Spinal cord (tissue), 10 donors: Measurements from ENCODE around the gene SLC66A3. TPM values are rescaled to one million over a fixed set of nuclear protein-coding genes. Genes with fewer than 3 reads are reported as not detected.
"Not testable (repeated sequence)": the region's sequence is repeated elsewhere in the genome, so short reads cannot be mapped to it uniquely, and the experiment has no call there.

Source experiments
- DNase-seq, 6 donors: peaks; one replicate each; pipeline versions ENCODE4 v3.0.0 to v3.0.0-alpha.2; 2013 to 2015; ENCODE audit warnings: low spot score in 6 of 6, low read depth in 4 of 6
- H3K27ac ChIP-seq: one replicate; pipeline ENCODE4 v1.5.1; 2013; ENCODE audit warnings: low read depth, low read length, control low read depth
- H3K27me3 ChIP-seq: one replicate; pipeline ENCODE4 v1.6.1; 2013; ENCODE audit warnings: low read length; ENCODE audit not compliant: control insufficient read depth, insufficient read depth
- H3K36me3 ChIP-seq: one replicate; pipeline ENCODE4 v1.6.1; 2013; ENCODE audit warnings: low read length; ENCODE audit not compliant: control insufficient read depth, insufficient read depth
- H3K4me1 ChIP-seq: one replicate; pipeline ENCODE4 v1.6.1; 2013; ENCODE audit warnings: low read length; ENCODE audit not compliant: control insufficient read depth, insufficient read depth
- H3K4me3 ChIP-seq: one replicate; pipeline ENCODE4 v1.5.1; 2013; ENCODE audit warnings: low read depth, low read length, control low read depth
- H3K9me3 ChIP-seq: one replicate; pipeline ENCODE4 v1.6.1; 2013; ENCODE audit warnings: low read length; ENCODE audit not compliant: control insufficient read depth, insufficient read depth
- WGBS: methylation state at CpG from one replicate; pipeline ENCODE4 v1.1.5; 2013; ENCODE audit warnings: missing lambda C conversion rate; ENCODE audit not compliant: insufficient coverage; 5-methylcytosine and 5-hydroxymethylcytosine counted together
- polyA plus RNA-seq, 2 donors: library from polyadenylated mRNA; unstranded; fragments of 120-200 nt; gene quantifications; one replicate each; pipeline ENCODE4 v1.2.1, GENCODE V29; 2013; ENCODE audit not compliant: insufficient read length in 2 of 2
- total RNA-seq, 2 donors: library from RNA; depleted of rRNA in 1 of 2; stranded (reverse); fragments of 120-200 nt in 1 of 2; fragments of >200 nt in 1 of 2; gene quantifications; one replicate each; pipeline versions ENCODE4 v1.2.3 to v1.2.4, GENCODE V29; 2013 to 2014
- donor health status: healthy.

The SLC66A3 gene
- total and polyA plus RNA-seq, 4 donors = 6.7 to 18.0 (median 14.9) TPM

DNA sequence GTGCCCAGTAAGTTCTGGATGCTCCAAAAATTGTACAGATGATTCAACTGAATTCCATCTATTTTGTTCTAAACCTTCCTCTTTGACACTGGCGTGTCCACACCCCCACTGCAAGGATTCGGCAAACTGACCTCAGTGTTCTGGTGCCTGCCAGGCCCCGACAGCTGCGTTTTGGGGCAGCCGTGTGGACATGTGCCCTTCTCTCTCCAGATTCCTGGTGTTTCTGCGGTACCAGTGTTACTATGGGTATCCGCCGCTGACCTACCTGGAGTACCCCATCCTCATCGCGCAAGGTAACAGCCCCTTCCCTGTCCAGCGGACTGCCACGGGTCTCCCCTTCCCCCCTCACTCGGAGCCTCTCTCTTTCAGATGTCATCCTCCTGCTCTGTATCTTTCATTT is 5.0 kb downstream of the SLC66A3 start:
- peaks cover 12% of the 10 kb centered on the region for H3K4me1 ChIP-seq
- DNase-seq = no peak
- no peaks in the 10 kb centered on the region for H3K9me3 ChIP-seq
- peaks cover 13% of the 10 kb centered on the region for H3K36me3 ChIP-seq
- no peak overlapping the region for H3K27ac ChIP-seq
- 92% methylated on average over 13 of the region's 13 CpGs for WGBS
- no peak overlapping the region for H3K4me3 ChIP-seq
- no peaks in the 10 kb centered on the region for H3K27me3 ChIP-seq

DNA sequence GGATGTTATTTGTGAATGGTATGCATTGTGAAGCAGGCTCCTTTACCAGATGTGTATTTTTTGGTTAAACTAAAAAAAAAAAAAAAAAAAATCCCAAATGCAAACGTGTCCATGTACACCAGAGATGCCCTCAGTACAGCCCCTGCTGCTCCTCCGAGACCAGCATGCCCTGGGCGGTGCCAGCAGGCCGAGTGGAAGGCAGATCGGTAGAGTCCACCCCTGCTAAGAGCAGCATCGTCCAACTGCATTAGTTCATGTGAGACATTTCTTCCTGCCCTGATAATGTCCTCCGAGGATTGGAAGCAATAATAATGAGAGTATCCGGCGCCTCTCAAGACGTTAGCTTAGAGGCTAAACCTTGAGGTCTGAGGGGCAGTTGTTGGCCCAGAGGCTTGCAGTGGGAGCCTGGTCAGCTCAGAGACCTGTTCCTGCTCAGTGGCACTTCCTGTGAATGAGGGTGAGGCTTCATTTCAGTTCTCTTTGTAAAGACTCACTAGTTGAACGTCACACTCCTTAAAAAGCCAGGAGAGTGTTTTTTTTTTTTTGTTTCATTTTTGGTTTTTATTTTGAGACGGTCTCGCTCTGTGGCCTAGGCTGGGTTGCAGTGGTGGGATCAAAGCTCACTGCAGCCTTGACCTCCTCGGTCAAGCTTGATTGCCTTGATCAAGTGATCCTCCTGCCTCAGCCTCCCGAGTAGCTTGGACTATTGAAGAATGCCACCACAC is 5.6 kb downstream of the SLC66A3 start:
- WGBS = 92% methylated on average over 12 of the region's 15 CpGs
- H3K4me1 ChIP-seq = peaks cover 8% of the 10 kb centered on the region
- peaks cover 13% of the 10 kb centered on the region for H3K36me3 ChIP-seq
- no peak overlapping the region for H3K4me3 ChIP-seq
- no peak overlapping the region for H3K27ac ChIP-seq
- no peaks in the 10 kb centered on the region for H3K27me3 ChIP-seq
- no peak for DNase-seq
- no peaks in the 10 kb centered on the region for H3K9me3 ChIP-seq

DNA sequence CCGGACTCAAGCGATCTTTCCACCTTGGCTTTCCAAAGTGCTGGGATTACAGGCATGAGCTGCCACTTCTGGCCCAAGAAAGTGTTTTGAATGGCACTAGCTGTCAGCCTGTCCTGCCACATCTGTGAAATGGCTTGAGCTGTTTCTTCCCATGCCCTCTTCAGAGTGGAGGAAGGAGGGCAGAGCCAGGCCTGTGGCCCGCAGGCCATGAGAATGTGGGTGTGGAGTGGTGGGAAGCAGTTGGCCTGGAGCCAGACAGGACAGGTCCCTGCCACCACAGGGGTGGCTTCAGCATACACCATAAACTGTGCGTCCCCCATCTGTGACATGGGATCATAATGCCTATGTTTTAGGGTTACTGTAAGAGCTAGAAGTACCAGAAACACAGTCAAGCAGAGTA is 6.5 kb downstream of the SLC66A3 start:
- Histone ChIP-seq H3K36me3 (peaks cover 13% of the 10 kb centered on the region), H3K4me3 (no peak overlapping the region), H3K27ac (no peak overlapping the region), H3K27me3 (no peaks in the 10 kb centered on the region), H3K9me3 (no peaks in the 10 kb centered on the region), H3K4me1 (no peaks in the 10 kb centered on the region)
- no peak for DNase-seq
- WGBS = 98% methylated on average over 4 of the region's 4 CpGs

DNA sequence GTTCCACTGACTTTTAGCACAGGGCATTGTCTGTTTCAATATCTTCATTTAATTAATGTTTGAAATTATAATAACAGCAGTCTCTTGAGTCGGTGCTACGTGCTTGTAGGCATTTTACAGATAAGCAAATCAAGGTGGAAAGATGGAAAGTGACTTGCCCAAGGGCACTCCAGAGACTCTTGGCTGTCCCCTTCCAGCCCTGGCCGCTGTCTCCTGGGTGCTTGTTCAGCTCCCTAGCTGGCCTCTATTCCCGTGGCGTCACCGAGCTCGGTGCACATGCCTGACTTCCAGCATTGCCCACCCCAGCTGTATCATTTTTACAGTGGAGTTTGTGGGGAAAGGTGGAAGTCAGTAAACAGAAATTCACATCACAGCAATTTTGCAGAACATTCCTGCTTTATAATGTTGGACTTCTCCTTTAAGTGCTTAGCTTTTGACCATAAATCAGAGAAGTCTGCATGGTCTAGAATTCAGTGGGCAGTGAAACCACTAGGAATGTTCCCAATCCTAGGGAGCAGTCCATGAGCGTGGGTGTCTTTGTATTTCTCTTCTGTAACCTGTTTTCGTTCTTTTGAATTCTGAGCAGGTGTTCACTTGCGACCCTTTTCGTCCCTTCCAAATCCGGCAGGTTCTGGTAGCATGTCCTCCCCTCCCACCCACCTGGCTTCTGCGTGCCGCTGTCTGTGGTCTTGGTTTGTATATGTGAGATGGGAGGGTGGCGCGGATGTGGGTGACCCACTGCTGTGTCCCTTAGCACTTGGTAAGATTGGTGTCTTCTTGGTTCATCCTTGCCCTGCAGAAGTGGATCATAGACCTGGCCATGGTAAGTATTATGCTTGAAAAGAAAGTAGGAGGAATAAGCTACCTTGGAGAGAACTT is 8.4 kb downstream of the SLC66A3 start:
- Histone ChIP-seq H3K4me1 (no peaks in the 10 kb centered on the region), H3K9me3 (no peaks in the 10 kb centered on the region), H3K27ac (no peak overlapping the region), H3K36me3 (peaks cover 13% of the 10 kb centered on the region), H3K27me3 (no peaks in the 10 kb centered on the region), H3K4me3 (no peak overlapping the region)
- 96% methylated on average over 6 of the region's 16 CpGs for WGBS
- DNase-seq = no peak

DNA sequence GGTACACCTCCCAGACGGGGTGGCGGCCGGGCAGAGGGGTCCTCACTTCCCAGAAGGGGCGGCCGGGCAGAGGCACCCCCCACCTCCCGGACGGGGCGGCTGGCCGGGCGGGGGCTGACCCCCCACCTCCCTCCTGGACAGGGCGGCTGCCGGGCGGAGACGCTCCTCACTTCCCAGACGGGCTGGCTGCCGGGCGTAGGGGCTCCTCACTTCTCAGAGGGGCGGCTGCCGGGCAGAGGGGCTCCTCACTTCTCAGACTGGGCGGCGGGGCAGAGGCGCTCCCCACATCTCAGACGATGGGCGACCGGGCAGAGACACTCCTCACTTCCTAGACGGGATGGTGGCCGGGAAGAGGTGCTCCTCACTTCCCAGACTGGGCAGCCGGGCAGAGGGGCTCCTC is 9.8 kb downstream of the SLC66A3 start:
- not testable (repeated sequence) for H3K4me3 ChIP-seq, H3K9me3 ChIP-seq, H3K27ac ChIP-seq, H3K36me3 ChIP-seq, DNase-seq, H3K27me3 ChIP-seq, H3K4me1 ChIP-seq
- WGBS = 92% methylated on average over 20 of the region's 28 CpGs

DNA sequence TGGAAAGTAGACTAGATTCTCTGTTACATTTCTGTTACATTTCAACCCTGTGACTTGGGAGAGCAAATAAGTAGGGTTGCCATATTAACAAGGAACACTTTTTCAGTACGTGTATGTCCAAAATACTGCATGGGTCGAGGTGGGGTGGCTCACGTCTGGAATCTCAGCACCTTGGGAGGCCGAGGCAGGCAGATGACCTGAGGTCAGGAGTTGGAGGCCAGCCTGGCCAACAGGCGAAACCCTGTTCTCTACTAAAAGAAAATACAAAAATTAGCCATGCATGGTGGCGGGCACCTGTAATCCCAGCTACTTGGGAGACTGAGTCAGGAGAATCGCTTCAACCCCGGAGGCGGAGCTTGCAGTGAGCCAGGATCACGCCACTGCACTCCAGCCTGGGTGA is 11.2 kb downstream of the SLC66A3 start:
- no peak for DNase-seq
- Histone ChIP-seq H3K9me3 (no peaks in the 10 kb centered on the region), H3K27me3 (no peaks in the 10 kb centered on the region), H3K36me3 (no peaks in the 10 kb centered on the region), H3K27ac (no peak overlapping the region), H3K4me1 (no peaks in the 10 kb centered on the region), H3K4me3 (no peak overlapping the region)
- 95% methylated on average over 9 of the region's 10 CpGs for WGBS

DNA sequence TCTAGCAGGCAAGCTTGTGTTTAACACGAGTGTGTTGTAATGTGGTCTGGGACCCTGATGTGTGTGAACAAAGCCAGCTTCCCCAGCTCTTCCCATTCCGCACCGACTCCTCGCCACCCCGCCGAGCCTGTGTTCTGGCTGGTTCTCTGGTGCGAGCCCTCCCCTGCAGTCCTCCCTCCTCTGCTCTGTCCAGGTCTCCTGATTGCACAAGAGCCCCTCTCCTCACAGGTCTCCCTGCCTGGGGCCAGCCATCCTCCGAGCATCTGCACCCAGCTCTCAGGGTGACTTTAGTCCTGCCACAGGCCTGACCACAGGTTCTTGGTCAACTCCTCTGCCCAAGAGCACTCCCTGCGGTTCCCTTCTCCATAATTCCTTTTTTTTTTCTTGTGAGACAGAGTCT is 13.2 kb downstream of the SLC66A3 start:
- no peak overlapping the region for H3K4me3 ChIP-seq
- no peak overlapping the region for H3K27ac ChIP-seq
- 76% methylated on average over 7 of the region's 9 CpGs for WGBS
- H3K36me3 ChIP-seq = no peaks in the 10 kb centered on the region
- no peaks in the 10 kb centered on the region for H3K4me1 ChIP-seq
- no peaks in the 10 kb centered on the region for H3K9me3 ChIP-seq
- H3K27me3 ChIP-seq = no peaks in the 10 kb centered on the region
- DNase-seq = no peak

DNA sequence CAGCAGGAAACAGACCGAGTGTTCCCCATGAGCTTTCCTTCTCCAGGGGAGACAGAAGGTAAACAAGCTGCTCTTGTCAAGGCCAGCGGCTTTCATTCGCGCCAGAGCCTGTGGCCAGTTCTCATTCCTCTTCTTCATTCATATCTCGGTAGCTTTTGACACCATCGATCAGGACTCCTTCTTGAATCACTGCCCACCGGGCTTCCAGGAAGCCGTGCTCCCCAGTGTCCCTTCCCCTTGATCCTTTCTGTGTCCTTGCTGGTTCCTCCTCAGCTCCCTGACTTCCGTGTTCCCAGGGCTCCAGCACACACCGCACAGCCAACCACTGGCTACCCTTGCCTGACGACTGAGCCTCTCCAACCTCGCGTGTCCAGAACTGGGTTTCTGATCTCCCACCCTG is 14.1 kb downstream of the SLC66A3 start:
- 89% methylated on average over 13 of the region's 13 CpGs for WGBS
- no peaks in the 10 kb centered on the region for H3K27me3 ChIP-seq
- no peaks in the 10 kb centered on the region for H3K4me1 ChIP-seq
- no peak overlapping the region for H3K4me3 ChIP-seq
- no peaks in the 10 kb centered on the region for H3K9me3 ChIP-seq
- H3K36me3 ChIP-seq = peaks cover 1% of the 10 kb centered on the region
- no peak overlapping the region for H3K27ac ChIP-seq
- no peak for DNase-seq

DNA sequence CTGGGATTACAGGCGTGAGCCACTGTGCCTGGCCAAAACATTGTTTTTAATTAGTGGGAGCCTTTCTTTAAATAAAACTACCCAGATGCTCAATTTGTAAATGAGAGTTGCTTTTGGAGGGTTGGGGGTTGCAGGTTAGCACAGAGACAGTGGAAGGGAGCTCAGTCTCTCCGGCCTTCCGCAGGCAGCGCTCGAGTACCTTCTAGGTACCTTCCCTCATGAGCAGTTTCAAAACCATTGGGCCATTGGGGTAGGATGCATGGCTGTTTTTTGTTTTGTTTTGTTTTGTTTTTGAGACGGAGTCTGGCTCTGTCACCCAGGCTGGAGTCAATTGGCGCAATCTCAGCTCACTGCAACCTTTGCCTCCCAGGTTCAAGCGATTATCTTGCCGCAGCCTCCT is 19.0 kb downstream of the SLC66A3 start:
- Histone ChIP-seq H3K4me3 (no peak overlapping the region), H3K9me3 (no peaks in the 10 kb centered on the region), H3K4me1 (peaks cover 3% of the 10 kb centered on the region), H3K27ac (no peak overlapping the region), H3K36me3 (peaks cover 2% of the 10 kb centered on the region), H3K27me3 (no peaks in the 10 kb centered on the region)
- WGBS = 96% methylated on average over 8 of the region's 9 CpGs
- no peak for DNase-seq
